ENCODE data around the gene GAS2L3. TPM values are rescaled to one million over a fixed set of nuclear protein-coding genes. Genes with fewer than 3 reads are reported as not detected.

The GAS2L3 gene
- total and polyA plus RNA-seq, 12 donors = 0.43 to 5.6 (median 1.7) TPM

Other genes with a start within 250 kb of the GAS2L3 start
- under 1 TPM in 2 of 10 donors, not detected in 8; 0.08 to 0.17 TPM for gene SLC17A8, start 216.6 kb upstream of the GAS2L3 start, total RNA-seq
- gene SLC17A8, start 216.6 kb upstream of the GAS2L3 start, polyA plus RNA-seq = not detected
- under 1 TPM in 1 of 10 donors, not detected in 9; 0.15 TPM for gene NR1H4, start 99.8 kb upstream of the GAS2L3 start, total RNA-seq
- not detected for gene NR1H4, start 99.8 kb upstream of the GAS2L3 start, polyA plus RNA-seq
- gene ANO4, start 221.1 kb downstream of the GAS2L3 start, total RNA-seq = under 1 TPM in 6 of 10 donors, not detected in 4; 0.08 to 0.45 (median 0.23) TPM
- under 1 TPM in 1 of 2 donors, not detected in 1; 0.12 TPM for gene ANO4, start 221.1 kb downstream of the GAS2L3 start, polyA plus RNA-seq